HG02884 (cell line): Measurements from ENCODE around the gene ABRACL.

Source experiments
- ATAC-seq: cut with Tn5 transposase; IDR thresholded peaks from one replicate; pipeline ENCODE4 v1.9.1; 2021; ENCODE audit warnings: mild to moderate bottlenecking, moderate library complexity; ENCODE audit not compliant: unreplicated experiment

The ABRACL gene

GRCh38 chr6:139051396-139052060 is 23.0 kb downstream of the ABRACL start:
- ATAC-seq: no peak

DNA sequence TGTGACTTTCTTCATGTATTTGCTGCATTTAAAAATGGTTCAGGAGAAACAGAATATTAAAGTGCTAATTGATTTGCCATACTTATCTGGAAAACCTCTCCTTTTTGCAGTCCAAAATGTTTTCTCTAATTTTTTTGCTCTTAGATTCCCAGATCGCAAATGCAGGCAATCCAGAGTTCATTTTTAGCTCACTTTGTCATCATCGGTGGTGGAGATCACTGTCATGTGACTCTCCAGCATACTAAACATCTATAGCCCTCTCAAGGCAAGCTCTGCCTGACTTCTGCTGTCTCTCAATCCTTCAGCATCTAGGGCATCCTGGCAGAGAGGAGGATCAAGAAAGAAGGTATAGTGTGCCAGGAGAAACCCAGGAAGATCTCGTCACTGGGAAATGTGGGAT is 24.8 kb downstream of the ABRACL start:
- ATAC-seq: no peak

DNA sequence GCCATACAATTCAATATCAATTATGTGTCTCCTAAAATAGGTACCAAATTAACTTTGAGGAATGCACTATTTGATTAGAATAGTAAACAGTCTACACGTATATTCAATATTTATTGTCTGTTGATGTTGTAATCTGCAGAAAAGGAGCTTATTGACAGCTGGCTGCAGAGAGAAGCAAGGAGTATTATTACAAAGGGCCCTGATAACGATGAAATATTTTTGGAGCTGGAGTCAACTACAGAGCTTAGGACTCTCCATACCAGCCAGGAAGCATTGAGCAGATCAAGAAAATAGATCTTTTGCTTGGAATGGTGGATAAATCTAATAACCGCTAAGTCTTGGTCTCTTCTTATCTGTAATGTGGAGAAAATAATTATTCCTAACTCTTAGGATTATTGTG is 25.5 kb downstream of the ABRACL start:
- ATAC-seq: no peak

DNA sequence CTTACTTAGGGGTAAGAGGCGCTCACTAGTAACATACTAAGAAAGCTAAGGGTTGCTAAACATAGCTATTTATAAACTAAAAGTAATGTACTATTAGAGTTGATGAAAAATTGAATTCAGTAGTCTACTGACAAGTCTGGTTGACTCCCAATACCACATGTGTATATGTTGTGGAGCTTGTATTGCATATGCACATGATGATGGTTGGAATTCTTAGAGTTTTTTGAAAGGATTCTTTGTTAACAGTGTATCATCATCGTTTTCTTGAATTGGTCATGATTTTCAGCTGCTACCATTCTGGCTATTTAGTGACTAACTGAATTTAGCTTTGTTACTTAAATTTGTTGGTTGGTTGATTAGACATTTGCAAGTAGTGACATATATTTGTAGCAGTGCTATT is 27.2 kb downstream of the ABRACL start:
- ATAC-seq: no peak

DNA sequence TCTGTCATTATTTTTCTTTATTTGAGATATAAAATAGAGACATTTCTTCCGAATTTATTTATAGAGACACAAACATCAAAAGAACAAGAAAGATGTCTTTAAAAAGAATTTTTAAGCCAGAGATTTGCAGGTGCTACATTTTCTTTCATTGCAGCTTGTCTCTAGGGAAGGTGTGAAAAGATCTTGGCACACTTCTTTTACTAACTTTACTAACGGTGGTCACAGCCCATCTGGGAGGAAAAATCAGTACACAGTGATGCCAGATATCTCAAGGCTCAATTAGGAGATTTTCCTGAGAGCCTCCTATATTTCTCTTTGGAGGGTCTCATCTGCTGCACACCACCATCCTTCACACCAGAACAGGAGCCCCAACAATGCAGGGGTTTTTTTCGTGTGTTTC is 29.5 kb downstream of the ABRACL start:
- ATAC-seq: no peak

GRCh38 chr6:139060332-139060731 is 31.8 kb downstream of the ABRACL start:
- ATAC-seq: no peak

DNA sequence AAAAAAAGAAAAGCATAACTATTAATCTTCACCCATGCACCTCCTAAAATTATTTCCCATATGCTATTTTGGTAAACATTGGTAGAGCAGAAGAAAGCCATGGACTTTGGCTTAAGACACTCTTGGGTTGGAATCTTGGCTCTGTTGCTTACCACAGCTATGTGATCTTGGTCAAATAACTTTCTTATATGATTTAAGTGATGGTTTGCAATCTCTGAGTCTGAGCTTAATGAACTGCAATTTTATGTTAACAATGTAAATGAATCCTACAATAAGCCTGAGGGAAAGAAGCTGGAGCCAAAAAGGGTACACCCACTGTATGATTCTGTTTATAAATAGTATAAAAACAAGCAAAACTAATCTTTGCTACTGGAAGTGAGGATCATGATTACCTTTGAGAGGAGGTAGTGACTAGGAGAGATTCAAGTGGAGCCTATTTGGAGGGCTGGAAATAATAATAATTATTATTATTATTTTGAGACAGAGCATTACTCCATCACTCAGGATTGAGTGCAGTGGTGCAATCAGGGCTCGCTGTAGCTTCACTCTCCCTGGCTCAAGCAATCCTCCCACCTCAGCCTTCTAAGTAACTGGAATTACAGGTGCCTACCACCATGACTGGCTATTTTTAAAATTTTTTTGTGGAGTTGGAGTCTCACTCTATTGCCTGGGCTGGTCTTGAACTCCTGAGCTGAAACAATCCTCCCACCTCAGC is 34.5 kb downstream of the ABRACL start:
- ATAC-seq: no peak

DNA sequence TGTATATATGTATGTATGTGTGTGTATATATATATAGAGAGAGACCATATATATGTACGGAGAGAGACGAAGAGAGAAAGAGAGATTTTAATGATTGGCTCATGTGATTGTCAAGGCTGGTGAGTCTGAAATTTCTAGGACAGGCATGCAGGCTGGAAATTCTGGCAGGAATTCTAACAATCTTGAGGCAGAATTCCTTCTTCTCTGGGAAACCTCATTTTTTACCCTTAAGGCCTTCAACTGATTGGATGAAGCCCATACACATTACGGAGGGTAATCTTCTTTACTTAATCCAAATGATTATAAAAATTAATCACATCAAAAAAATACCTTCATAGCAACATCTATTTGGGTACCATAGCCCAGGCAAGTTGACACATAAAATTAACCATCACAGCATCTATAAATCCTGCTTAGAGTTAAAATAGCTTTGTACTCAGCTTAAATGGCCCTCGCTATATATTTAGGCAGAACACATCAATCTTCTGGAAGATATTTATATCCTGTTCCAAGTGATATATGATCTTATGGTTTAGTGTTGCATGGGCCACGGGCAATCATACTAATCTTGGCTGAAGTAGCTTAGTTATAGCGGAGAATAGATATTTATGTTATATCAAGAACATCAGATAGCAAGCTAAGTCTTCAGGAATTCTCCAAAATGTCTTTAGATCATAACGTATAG is 36.6 kb downstream of the ABRACL start:
- no peak for ATAC-seq

- ATAC-seq: no peak
These were observed 37.5 kb downstream of the ABRACL start for GRCh38 chr6:139066080-139066479.

DNA sequence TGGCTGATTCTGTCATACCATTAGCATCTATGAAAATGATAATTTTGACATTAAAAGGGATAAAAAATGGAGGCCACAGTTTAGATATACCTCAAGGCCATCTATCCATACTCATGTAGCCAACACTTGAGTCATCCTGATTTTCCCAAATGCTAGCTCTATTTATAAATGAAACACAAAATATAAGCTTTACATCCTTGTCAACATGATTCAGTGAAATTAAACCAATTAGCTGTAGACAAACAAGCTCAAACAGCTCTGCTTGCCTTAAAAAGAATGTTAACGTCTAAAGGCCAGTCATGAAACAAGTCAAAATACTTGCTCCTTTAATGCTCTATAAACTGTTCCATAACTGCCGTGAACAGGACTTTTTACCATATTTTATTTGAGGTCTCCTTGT is 40.3 kb downstream of the ABRACL start:
- no peak for ATAC-seq

- ATAC-seq: no peak
These were observed 44.6 kb downstream of the ABRACL start for GRCh38 chr6:139073118-139073517.

DNA sequence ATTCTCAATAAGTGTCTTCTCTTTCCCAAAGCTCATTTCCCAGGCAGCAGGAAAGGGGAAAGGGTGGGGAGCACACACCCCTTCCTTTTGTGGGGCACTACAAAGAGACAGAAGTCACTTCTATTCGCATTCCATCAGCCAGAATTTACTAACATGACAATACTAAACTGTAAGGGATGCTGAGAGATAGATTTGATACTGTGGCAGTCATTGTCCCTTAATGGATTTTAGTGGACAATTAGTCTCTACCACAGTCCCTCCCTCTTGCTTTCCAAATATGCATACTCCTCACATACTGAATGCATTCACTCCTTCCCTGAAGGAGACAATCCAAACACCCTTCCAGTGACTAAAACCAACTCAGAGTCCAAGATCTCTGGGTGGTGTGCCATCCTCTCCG is 50.5 kb downstream of the ABRACL start:
- no peak for ATAC-seq

DNA sequence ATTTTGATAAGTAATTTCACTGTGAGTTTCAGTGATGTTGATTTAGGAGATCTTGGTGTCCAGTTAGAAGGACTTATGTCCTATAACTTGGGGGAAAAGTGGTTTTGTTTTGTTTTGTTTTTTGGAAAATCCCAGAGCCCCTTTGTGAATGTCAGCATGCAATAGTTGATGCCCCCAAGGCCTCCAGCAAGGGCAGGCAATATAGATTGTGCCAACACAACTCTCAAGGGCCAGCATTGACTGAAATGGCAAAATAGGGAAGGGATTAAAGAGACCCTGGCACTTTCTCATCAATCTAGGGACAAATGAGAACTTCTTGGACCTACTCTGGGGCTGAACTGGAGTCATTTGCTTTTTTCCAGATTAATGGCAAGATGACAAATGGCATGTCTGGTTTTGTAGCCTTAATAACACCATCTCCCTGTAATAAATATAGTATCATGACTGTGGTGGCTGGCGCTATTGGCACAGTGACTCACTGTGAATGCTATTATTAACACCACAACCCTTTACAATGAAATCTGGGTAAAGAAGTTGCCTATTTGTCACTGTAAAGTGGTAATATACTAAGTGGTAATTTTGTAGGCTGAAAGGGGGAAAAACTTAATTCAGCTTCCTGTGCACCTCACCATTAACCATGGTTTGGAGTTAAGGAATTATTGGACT is 51.8 kb downstream of the ABRACL start:
- ATAC-seq: no peak

DNA sequence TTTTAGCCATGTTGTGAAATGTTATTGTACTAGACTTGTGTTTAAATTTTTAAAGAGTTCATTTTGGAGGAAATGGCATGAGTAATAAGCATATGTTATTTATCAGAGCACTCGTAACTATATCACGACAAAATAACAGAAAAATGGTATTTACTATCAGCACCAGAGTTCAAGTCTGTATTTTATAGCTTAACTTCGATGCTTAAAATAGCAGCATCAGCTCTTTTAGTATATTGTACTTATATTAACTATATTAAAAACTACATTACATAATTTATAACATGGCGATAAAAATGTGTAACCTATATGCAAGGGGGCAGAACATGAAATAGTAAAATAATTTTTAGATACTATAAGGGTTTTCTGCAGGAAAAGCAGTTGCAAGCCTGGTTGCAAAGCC is 52.9 kb downstream of the ABRACL start:
- no peak for ATAC-seq

DNA sequence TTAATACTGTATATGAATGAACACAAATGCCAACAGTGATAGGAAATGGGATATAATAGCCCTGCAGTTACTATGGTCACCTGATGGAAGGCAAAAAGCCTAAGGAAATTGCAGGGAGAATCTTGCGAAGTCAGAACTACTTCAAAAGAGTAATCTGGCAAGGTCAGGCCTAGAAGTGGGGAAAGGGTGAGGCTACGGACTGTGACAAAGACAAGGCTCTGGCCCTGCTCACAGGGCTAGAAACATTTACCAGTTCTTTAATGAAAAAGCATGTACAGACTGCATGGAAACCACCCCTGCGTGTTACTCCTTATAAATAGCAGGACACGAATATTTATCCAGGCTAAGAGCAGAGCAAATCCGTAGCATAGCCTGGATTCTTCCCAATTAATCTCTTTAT is 53.8 kb downstream of the ABRACL start:
- no peak for ATAC-seq

DNA sequence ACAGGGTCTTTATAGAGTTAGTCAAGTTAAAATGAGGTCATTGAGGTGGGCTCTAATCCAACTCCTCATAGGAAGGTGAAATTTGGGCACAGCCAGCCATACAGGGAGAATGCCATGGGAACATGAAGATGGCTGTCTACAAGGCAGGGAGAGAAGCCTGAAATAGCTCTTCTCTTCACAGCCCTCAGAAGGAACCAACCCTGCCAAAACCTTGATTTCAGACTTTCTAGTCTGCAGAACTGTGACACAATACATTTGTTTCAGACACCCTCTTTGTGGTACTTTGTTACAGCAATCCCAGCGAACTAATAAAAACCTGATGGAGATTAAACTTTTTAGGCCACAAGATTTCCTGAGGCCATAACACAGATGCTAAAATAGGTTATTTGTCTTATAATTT is 63.3 kb downstream of the ABRACL start:
- no peak for ATAC-seq
